ENCODE data around the gene TMEM89.

The TMEM89 gene

DNA sequence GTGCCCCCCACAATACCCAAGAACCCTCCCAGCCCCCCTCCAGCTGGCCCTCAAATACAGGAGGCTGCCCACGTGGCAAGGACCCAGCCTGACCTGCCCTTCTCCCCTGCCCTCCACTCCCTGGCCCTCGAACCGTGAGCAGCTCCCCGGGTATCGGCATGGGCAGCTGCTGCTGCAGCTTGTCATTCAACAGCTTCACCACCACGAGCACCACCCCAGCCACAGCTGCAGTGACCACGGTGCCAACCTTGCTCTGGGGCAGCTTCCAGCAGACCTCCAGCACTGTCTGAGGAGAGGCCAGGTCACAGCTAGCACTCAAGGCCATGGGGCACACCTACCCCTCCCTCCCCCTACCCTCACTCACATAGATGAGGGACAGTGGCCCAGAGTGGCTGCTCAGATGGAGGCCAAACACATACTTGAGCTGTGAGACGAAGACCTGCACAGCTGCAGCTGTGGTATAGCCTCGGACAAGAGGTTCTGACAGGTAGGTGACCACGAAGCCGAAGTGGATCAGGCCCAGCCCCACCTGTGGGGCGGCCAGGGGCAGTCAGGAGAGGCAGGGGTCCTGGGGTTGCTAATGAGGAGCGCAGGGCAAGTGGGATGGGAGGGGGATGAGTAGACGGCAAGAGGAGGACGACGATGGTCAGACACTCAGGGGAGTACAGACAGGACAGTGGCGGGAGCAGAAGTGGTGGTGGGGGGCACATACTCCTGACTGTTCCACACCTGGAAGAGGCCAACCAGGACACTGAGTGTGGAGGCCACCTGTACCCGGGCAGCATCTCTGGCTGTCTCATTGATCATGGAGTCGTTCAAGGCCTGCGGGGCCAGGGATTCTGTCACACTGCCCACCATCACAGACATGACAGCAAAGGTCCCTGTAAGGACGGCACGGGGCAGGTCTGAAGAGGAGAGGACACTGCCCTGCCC lies 10.2 kb upstream of the TMEM89 start:
- no peaks in the 10 kb centered on the region for H3K27me3 ChIP-seq (ENCODE audit: control insufficient read depth, low read length)
- no peaks in the 10 kb centered on the region for H3F3A ChIP-seq (ENCODE audit: control insufficient read depth, insufficient read depth)
- peaks cover 18% of the 10 kb centered on the region for H3K4me1 ChIP-seq (ENCODE audit: control insufficient read depth, low read length)
- H3K4me3 ChIP-seq (ENCODE audit: low read length) = no peak overlapping the region
- no peaks in the 10 kb centered on the region for H4K20me1 ChIP-seq (ENCODE audit: control insufficient read depth, insufficient read depth, low read depth, low read length)
- no peaks in the 10 kb centered on the region for H3K9me3 ChIP-seq (ENCODE audit: control insufficient read depth, insufficient read depth, low read length)
- H3K9me2 ChIP-seq (replicated peaks; ENCODE audit: control insufficient read depth, low read length) = no peaks in the 10 kb centered on the region
- H3K36me3 ChIP-seq (ENCODE audit: control insufficient read depth, low read length) = peaks cover 19% of the 10 kb centered on the region
- H3K79me2 ChIP-seq (ENCODE audit: control insufficient read depth, low read length) = no peaks in the 10 kb centered on the region
- no peak overlapping the region for H3K27ac ChIP-seq (ENCODE audit: low read depth, low read length)
- TF ChIP-seq, protein P1, sequence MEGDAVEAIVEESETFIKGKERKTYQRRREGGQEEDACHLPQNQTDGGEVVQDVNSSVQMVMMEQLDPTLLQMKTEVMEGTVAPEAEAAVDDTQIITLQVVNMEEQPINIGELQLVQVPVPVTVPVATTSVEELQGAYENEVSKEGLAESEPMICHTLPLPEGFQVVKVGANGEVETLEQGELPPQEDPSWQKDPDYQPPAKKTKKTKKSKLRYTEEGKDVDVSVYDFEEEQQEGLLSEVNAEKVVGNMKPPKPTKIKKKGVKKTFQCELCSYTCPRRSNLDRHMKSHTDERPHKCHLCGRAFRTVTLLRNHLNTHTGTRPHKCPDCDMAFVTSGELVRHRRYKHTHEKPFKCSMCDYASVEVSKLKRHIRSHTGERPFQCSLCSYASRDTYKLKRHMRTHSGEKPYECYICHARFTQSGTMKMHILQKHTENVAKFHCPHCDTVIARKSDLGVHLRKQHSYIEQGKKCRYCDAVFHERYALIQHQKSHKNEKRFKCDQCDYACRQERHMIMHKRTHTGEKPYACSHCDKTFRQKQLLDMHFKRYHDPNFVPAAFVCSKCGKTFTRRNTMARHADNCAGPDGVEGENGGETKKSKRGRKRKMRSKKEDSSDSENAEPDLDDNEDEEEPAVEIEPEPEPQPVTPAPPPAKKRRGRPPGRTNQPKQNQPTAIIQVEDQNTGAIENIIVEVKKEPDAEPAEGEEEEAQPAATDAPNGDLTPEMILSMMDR (IDR thresholded peaks at IDR 0.05; ENCODE audit: low read depth, low read length, poor library complexity, severe bottlenecking) = no peak
- no peak for TF ChIP-seq EZH2phosphoT487 (IDR thresholded peaks at IDR 0.05; ENCODE audit: borderline replicate concordance, low read length)
- H3K4me2 ChIP-seq (ENCODE audit: low read length) = no peak overlapping the region

DNA sequence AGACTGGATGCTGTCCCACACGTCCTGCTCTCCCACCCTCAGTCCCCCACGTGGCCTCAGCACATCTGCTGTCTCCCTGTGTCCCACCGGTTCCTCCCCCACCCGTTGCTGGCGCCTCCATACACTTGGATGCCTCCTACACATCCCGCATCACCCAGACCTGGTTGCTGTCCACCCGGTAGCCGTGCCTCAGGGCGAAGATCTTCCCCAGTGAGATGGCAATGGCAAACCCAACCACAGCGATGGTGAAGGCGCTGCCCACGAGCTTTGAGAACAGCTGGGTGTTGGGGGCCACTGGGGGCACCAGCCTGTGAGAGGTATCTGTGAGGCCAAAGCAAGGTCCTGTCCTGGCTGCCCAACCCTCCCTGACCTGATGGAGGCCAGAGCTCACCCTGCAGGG lies 9.3 kb upstream of the TMEM89 start:
- Histone ChIP-seq H4K20me1 (ENCODE audit: control insufficient read depth, insufficient read depth, low read depth, low read length) (no peaks in the 10 kb centered on the region), H3K27ac (ENCODE audit: low read depth, low read length) (no peak overlapping the region), H3K9me2 (replicated peaks; ENCODE audit: control insufficient read depth, low read length) (no peaks in the 10 kb centered on the region), H3K4me1 (ENCODE audit: control insufficient read depth, low read length) (peaks cover 9% of the 10 kb centered on the region), H3K27me3 (ENCODE audit: control insufficient read depth, low read length) (no peaks in the 10 kb centered on the region), H3F3A (ENCODE audit: control insufficient read depth, insufficient read depth) (no peaks in the 10 kb centered on the region), H3K4me2 (ENCODE audit: low read length) (no peak overlapping the region), H3K9me3 (ENCODE audit: control insufficient read depth, insufficient read depth, low read length) (no peaks in the 10 kb centered on the region), H3K36me3 (ENCODE audit: control insufficient read depth, low read length) (peaks cover 27% of the 10 kb centered on the region), H3K79me2 (ENCODE audit: control insufficient read depth, low read length) (no peaks in the 10 kb centered on the region), H3K4me3 (ENCODE audit: low read length) (no peak overlapping the region)
- no peak for TF ChIP-seq EZH2phosphoT487 (IDR thresholded peaks at IDR 0.05; ENCODE audit: borderline replicate concordance, low read length)
- TF ChIP-seq, protein P1 (IDR thresholded peaks at IDR 0.05; ENCODE audit: low read depth, low read length, poor library complexity, severe bottlenecking) = no peak

DNA sequence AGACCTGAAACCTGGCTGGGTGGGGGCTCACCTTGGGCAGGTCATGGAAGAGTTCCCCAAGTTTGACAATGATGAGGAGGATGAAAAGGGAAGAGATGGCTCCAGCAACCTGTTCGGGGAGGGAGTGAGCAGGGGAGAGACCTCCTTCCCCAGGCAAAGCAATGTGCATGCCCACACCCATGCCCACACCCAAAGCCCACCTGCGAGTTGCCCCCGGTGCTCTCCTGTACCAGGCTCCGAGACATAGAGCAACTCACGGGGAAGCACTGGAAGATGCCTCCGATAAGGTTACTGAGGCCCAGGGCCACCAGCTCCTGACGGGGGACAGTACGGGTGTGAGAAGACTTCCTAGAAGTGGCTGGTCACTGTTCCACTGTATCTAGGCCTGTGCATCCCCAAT lies 8.8 kb upstream of the TMEM89 start:
- TF ChIP-seq EZH2phosphoT487 (IDR thresholded peaks at IDR 0.05; ENCODE audit: borderline replicate concordance, low read length) = no peak
- TF ChIP-seq, protein P1 (IDR thresholded peaks at IDR 0.05; ENCODE audit: low read depth, low read length, poor library complexity, severe bottlenecking) = no peak

More for the DNA sequence above, 8.8 kb upstream of the TMEM89 start:
- H3K27me3 ChIP-seq (ENCODE audit: control insufficient read depth, low read length) = no peaks in the 10 kb centered on the region
- peaks cover 7% of the 10 kb centered on the region for H3K4me1 ChIP-seq (ENCODE audit: control insufficient read depth, low read length)
- no peak overlapping the region for H3K4me2 ChIP-seq (ENCODE audit: low read length)
- H3K36me3 ChIP-seq (ENCODE audit: control insufficient read depth, low read length) = peaks cover 27% of the 10 kb centered on the region
- no peak overlapping the region for H3K4me3 ChIP-seq (ENCODE audit: low read length)
- no peaks in the 10 kb centered on the region for H3K79me2 ChIP-seq (ENCODE audit: control insufficient read depth, low read length)
- no peaks in the 10 kb centered on the region for H3K9me2 ChIP-seq (replicated peaks; ENCODE audit: control insufficient read depth, low read length)
- no peak overlapping the region for H3K27ac ChIP-seq (ENCODE audit: low read depth, low read length)
- H3F3A ChIP-seq (ENCODE audit: control insufficient read depth, insufficient read depth) = no peaks in the 10 kb centered on the region
- H3K9me3 ChIP-seq (ENCODE audit: control insufficient read depth, insufficient read depth, low read length) = no peaks in the 10 kb centered on the region
- H4K20me1 ChIP-seq (ENCODE audit: control insufficient read depth, insufficient read depth, low read depth, low read length) = no peaks in the 10 kb centered on the region
